ENCODE measurements around the gene SPSB4.

The SPSB4 gene

GRCh38 chr3:141123677-141124410 lies 72.7 kb downstream of the SPSB4 start (continued):
- TF ChIP-seq, protein P1, sequence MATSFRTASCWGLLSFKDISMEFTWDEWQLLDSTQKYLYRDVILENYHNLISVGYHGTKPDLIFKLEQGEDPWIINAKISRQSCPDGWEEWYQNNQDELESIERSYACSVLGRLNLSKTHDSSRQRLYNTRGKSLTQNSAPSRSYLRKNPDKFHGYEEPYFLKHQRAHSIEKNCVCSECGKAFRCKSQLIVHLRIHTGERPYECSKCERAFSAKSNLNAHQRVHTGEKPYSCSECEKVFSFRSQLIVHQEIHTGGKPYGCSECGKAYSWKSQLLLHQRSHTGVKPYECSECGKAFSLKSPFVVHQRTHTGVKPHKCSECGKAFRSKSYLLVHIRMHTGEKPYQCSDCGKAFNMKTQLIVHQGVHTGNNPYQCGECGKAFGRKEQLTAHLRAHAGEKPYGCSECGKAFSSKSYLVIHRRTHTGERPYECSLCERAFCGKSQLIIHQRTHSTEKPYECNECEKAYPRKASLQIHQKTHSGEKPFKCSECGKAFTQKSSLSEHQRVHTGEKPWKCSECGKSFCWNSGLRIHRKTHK (tag by site-specific recombination; IDR thresholded peaks at IDR 0.05): no peak
- no peak for TF ChIP-seq ZBTB44 (tag by site-specific recombination; IDR thresholded peaks at IDR 0.05)
- TF ChIP-seq OVOL3 (tag by site-specific recombination; IDR thresholded peaks at IDR 0.05): no peak
- no peak for TF ChIP-seq ZNF626 (tag by site-specific recombination; IDR thresholded peaks at IDR 0.05)
- TF ChIP-seq, protein P2, sequence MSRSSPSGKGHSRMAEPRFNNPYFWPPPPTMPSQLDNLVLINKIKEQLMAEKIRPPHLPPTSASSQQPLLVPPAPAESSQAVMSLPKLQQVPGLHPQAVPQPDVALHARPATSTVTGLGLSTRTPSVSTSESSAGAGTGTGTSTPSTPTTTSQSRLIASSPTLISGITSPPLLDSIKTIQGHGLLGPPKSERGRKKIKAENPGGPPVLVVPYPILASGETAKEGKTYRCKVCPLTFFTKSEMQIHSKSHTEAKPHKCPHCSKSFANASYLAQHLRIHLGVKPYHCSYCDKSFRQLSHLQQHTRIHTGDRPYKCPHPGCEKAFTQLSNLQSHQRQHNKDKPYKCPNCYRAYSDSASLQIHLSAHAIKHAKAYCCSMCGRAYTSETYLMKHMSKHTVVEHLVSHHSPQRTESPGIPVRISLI (tag by site-specific recombination; IDR thresholded peaks at IDR 0.05): no peak
- TF ChIP-seq ZBTB26 (tag by site-specific recombination; optimal IDR thresholded peaks at IDR 0.05): no peak
- TF ChIP-seq ZNF76 (tag by site-specific recombination; IDR thresholded peaks at IDR 0.05; ENCODE audit: borderline replicate concordance, low read depth): no peak
- no peak for TF ChIP-seq ZNF664 (tag by site-specific recombination; IDR thresholded peaks at IDR 0.05)

- TF ChIP-seq SCRT2 (tag by site-specific recombination; IDR thresholded peaks at IDR 0.05) (no peak), ZBTB20 (tag by site-specific recombination; IDR thresholded peaks at IDR 0.05) (no peak), ZNF175 (tag by site-specific recombination; IDR thresholded peaks at IDR 0.05) (no peak), ZNF792 (tag by site-specific recombination; IDR thresholded peaks at IDR 0.05) (no peak), ZNF544 (tag by site-specific recombination; IDR thresholded peaks at IDR 0.05) (no peak)
- TF ChIP-seq, protein P3, sequence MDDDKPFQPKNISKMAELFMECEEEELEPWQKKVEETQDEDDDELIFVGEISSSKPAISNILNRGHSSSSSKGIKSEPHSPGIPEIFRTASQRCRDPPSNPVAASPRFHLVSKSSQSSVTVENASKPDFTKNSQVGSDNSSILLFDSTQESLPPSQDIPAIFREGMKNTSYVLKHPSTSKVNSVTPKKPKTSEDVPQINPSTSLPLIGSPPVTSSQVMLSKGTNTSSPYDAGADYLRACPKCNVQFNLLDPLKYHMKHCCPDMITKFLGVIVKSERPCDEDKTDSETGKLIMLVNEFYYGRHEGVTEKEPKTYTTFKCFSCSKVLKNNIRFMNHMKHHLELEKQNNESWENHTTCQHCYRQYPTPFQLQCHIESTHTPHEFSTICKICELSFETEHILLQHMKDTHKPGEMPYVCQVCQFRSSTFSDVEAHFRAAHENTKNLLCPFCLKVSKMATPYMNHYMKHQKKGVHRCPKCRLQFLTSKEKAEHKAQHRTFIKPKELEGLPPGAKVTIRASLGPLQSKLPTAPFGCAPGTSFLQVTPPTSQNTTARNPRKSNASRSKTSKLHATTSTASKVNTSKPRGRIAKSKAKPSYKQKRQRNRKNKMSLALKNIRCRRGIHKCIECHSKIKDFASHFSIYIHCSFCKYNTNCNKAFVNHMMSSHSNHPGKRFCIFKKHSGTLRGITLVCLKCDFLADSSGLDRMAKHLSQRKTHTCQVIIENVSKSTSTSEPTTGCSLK (tag by site-specific recombination; IDR thresholded peaks at IDR 0.05): no peak
- TF ChIP-seq, protein P4, sequence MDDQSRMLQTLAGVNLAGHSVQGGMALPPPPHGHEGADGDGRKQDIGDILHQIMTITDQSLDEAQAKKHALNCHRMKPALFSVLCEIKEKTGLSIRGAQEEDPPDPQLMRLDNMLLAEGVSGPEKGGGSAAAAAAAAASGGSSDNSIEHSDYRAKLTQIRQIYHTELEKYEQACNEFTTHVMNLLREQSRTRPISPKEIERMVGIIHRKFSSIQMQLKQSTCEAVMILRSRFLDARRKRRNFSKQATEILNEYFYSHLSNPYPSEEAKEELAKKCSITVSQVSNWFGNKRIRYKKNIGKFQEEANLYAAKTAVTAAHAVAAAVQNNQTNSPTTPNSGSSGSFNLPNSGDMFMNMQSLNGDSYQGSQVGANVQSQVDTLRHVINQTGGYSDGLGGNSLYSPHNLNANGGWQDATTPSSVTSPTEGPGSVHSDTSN (CRISPR knock-in tag; IDR thresholded peaks at IDR 0.05): no peak
- TF ChIP-seq, protein P5, sequence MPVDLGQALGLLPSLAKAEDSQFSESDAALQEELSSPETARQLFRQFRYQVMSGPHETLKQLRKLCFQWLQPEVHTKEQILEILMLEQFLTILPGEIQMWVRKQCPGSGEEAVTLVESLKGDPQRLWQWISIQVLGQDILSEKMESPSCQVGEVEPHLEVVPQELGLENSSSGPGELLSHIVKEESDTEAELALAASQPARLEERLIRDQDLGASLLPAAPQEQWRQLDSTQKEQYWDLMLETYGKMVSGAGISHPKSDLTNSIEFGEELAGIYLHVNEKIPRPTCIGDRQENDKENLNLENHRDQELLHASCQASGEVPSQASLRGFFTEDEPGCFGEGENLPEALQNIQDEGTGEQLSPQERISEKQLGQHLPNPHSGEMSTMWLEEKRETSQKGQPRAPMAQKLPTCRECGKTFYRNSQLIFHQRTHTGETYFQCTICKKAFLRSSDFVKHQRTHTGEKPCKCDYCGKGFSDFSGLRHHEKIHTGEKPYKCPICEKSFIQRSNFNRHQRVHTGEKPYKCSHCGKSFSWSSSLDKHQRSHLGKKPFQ (tag by site-specific recombination; IDR thresholded peaks at IDR 0.05): no peak
- H3K4me3 ChIP-seq (ENCODE audit: low read depth, low read length): no peak overlapping the region
- ChIA-PET CTCF (no interaction called here), POLR2A (no interaction called here)
- H3K9me3 ChIP-seq (ENCODE audit: control insufficient read depth, insufficient read depth, low read depth, low read length): no peaks in the 10 kb centered on the region
- no peaks in the 10 kb centered on the region for H3K36me3 ChIP-seq (ENCODE audit: control insufficient read depth in 2 of 2, insufficient read depth in 1 of 2, low read length in 2 of 2)
- no peak overlapping the region for H3K27ac ChIP-seq (ENCODE audit: extremely low read depth, low read depth, low read length)
- no peaks in the 10 kb centered on the region for H3K4me1 ChIP-seq (ENCODE audit: control insufficient read depth, insufficient read depth, low read length)
Measured at GRCh38 chr3:141124715-141125114, 73.6 kb downstream of the SPSB4 start.
